KMS-11 (cell line): ENCODE measurements around the gene ATP8B3.

ENCODE experiments used
- H2AFZ ChIP-seq: fragments of 200-600 bp; sonication (generic); 2 replicates; pipeline ENCODE4 v1.6.1; 2016; ENCODE audit warnings: antibody characterized with exemption, mixed run types, low read depth
- H3K27ac ChIP-seq: fragments of 200-600 bp; sonication (generic); 2 replicates; pipeline ENCODE4 v1.6.1; 2016; ENCODE audit warnings: mild to moderate bottlenecking, mixed run types
- H3K27me3 ChIP-seq: fragments of 200-600 bp; sonication (generic); 2 replicates; pipeline ENCODE4 v1.6.1; 2017; ENCODE audit warnings: mild to moderate bottlenecking, low read depth, mixed run types, moderate library complexity; ENCODE audit not compliant: insufficient read depth
- H3K36me3 ChIP-seq: fragments of 200-600 bp; sonication (generic); 2 replicates; pipeline ENCODE4 v1.6.1; 2017; ENCODE audit warnings: mild to moderate bottlenecking, mixed run types; ENCODE audit not compliant: insufficient read depth
- H3K4me1 ChIP-seq: fragments of 200-600 bp; sonication (generic); 2 replicates; pipeline ENCODE4 v1.6.1; 2016; ENCODE audit warnings: mild to moderate bottlenecking, low read depth, mixed run types; ENCODE audit not compliant: poor library complexity, severe bottlenecking
- H3K4me2 ChIP-seq: fragments of 200-600 bp; sonication (generic); 2 replicates; pipeline ENCODE4 v1.7.0; 2016; ENCODE audit warnings: mild to moderate bottlenecking, mixed run types
- H3K4me3 ChIP-seq: fragments of 200-600 bp; sonication (generic); IDR thresholded peaks from 2 replicates; pipeline ENCODE4 v1.6.1; 2017; ENCODE audit warnings: low read depth, low read length, mixed read lengths; ENCODE audit not compliant: insufficient read depth
- H3K79me2 ChIP-seq: fragments of 200-600 bp; sonication (generic); 2 replicates; pipeline ENCODE4 v1.6.1; 2016; ENCODE audit warnings: low read depth, mixed run types; ENCODE audit not compliant: insufficient read depth
- H3K9ac ChIP-seq: fragments of 200-600 bp; sonication (generic); 2 replicates; pipeline ENCODE4 v1.6.1; 2016; ENCODE audit warnings: mild to moderate bottlenecking, mixed run types
- H4K20me1 ChIP-seq: fragments of 200-600 bp; sonication (generic); 2 replicates; pipeline ENCODE4 v1.6.1; 2016; ENCODE audit warnings: mild to moderate bottlenecking, mixed run types; ENCODE audit not compliant: insufficient read depth
- CTCF ChIP-seq: fragments of 200-600 bp; sonication (generic); conservative IDR thresholded peaks from 2 replicates; pipeline ENCODE4 v1.6.1; 2017; ENCODE audit warnings: low read depth, mild to moderate bottlenecking, antibody characterized with exemption, low read length, moderate library complexity, mixed read lengths

The ATP8B3 gene

GRCh38 chr19:1837222-1837565, 25.1 kb upstream of the ATP8B3 start:
- Histone ChIP-seq H3K79me2 (peaks cover 44% of the 10 kb centered on the region; the same call in 1 of the 2 replicates), H2AFZ (no peak overlapping the region), H3K4me2 (no peak overlapping the region), H3K27ac (no peak overlapping the region), H3K4me3 (no peak overlapping the region), H3K9ac (no peak overlapping the region), H3K4me1 (no peaks in the 10 kb centered on the region), H3K36me3 (no peaks in the 10 kb centered on the region), H3K27me3 (no peaks in the 10 kb centered on the region), H4K20me1 (peaks cover 4% of the 10 kb centered on the region; the same call in 1 of the 2 replicates)
- TF ChIP-seq CTCF = no peak

GRCh38 chr19:1836458-1837221, 24.6 kb upstream of the ATP8B3 start:
- no peaks in the 10 kb centered on the region for H3K27me3 ChIP-seq
- H3K4me2 ChIP-seq = no peak overlapping the region
- H3K9ac ChIP-seq = no peak overlapping the region
- H4K20me1 ChIP-seq = peaks cover 4% of the 10 kb centered on the region; the same call in 1 of the 2 replicates
- H3K36me3 ChIP-seq = no peaks in the 10 kb centered on the region
- peaks cover 38% of the 10 kb centered on the region; the same call in 1 of the 2 replicates for H3K79me2 ChIP-seq
- no peak for TF ChIP-seq CTCF
- no peaks in the 10 kb centered on the region for H3K4me1 ChIP-seq
- no peak overlapping the region for H3K27ac ChIP-seq
- H3K4me3 ChIP-seq = no peak overlapping the region
- no peak overlapping the region for H2AFZ ChIP-seq

GRCh38 chr19:1833540-1833939, 21.5 kb upstream of the ATP8B3 start:
- Histone ChIP-seq H4K20me1 (no peaks in the 10 kb centered on the region), H3K9ac (no peak overlapping the region), H3K4me1 (no peaks in the 10 kb centered on the region), H2AFZ (no peak overlapping the region), H3K27me3 (no peaks in the 10 kb centered on the region), H3K4me3 (no peak overlapping the region), H3K27ac (no peak overlapping the region), H3K4me2 (no peak overlapping the region), H3K79me2 (peaks cover 27% of the 10 kb centered on the region; the same call in 1 of the 2 replicates), H3K36me3 (no peaks in the 10 kb centered on the region)
- TF ChIP-seq CTCF = no peak

- no peak overlapping the region for H3K4me2 ChIP-seq
- no peaks in the 10 kb centered on the region for H3K27me3 ChIP-seq
- H3K4me3 ChIP-seq = no peak overlapping the region
- peaks cover 14% of the 10 kb centered on the region; the same call in 1 of the 2 replicates for H3K79me2 ChIP-seq
- TF ChIP-seq CTCF = no peak
- H3K36me3 ChIP-seq = no peaks in the 10 kb centered on the region
- H3K27ac ChIP-seq = no peak overlapping the region
- no peak overlapping the region for H2AFZ ChIP-seq
- H3K9ac ChIP-seq = no peak overlapping the region
- no peaks in the 10 kb centered on the region for H4K20me1 ChIP-seq
- H3K4me1 ChIP-seq = no peaks in the 10 kb centered on the region
These were observed 20.1 kb upstream of the ATP8B3 start for GRCh38 chr19:1832046-1832663.
